Measurements from ENCODE around the gene SH2D3A.

The SH2D3A gene

DNA sequence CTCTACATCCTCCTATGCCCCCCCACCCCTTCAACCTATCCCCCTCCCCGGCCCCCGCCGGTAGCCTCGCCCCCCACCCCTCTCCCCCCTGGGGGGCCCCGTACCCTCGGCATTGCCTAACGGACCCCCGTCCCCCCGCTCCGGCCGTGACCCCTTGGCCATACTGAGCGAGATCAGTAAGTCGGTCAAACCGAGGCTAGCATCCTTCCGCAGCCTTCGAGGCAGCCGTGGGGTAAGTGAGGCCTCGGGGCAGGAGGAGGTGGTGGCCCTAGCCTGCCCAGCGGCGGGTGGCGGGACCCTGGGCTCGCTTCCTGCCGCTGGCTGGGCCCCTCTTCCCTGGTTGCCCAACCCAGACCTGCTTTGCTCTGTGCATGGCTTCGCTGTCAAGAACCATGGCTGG, 21.3 kb downstream of the SH2D3A start:
- Histone ChIP-seq H3K4me1 (ENCODE audit: control insufficient read depth, insufficient read depth, low read length) (no peaks in the 10 kb centered on the region; the same call in none of the 2 replicates), H3K27me3 (ENCODE audit: control insufficient read depth, insufficient read depth, low read length) (no peaks in the 10 kb centered on the region), H3K9me3 (ENCODE audit: control insufficient read depth, insufficient read depth, low read length) (no peaks in the 10 kb centered on the region), H3K27ac (ENCODE audit: low read length) (no peak overlapping the region), H3K36me3 (ENCODE audit: control insufficient read depth, insufficient read depth, low read length) (peaks cover 34% of the 10 kb centered on the region), H3K4me3 (ENCODE audit: low read length) (no peak overlapping the region)
- no peak for DNase-seq (ENCODE audit: low read depth, low spot score)
- WGBS (ENCODE audit: insufficient coverage, insufficient read length), result no CpG with 5 or more reads among the region's 24 CpGs

DNA sequence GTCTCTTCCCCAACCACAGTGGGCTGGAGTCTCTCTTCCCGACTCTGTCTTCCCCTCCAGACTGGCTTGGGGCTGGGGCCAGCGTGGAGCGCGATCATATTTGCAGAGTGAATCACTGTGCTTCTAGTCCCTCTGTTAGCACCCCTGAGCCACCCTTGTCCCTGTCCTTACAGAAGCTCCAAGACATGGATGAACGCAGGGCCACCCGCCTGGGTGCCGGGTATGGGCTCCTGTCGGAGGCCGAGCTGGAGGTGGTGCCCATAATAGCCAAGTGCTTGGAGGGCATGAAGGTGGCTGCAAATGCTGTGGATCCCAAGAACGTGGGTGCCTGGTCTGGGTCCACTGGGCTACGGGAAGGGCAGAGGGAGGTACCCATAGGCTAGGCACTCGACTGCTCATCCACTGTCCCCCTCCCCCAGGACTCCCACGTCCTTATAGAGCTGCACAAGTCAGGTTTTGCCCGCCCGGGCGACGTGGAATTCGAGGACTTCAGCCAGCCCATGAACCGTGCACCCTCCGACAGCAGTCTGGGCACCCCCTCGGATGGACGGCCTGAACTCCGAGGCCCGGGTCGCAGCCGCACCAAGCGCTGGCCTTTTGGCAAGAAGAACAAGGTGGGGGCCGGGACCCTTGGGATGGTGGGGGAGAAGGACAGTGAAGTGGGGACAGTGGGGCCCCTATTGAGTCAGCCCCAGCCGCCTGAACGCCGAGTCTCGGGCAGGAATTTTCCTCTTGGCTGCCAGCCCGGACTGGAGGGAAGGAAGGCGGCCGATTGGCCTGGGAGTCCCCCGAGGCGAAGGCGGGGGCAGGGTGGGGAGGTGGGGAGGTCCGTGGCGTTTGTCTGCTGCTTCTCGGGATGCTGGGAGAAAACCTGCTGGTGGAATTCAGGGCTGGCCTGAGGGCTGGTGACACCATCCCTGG, 22.6 kb downstream of the SH2D3A start:
- Histone ChIP-seq H3K4me3 (ENCODE audit: low read length) (no peak overlapping the region), H3K27me3 (ENCODE audit: control insufficient read depth, insufficient read depth, low read length) (no peaks in the 10 kb centered on the region), H3K9me3 (ENCODE audit: control insufficient read depth, insufficient read depth, low read length) (no peaks in the 10 kb centered on the region), H3K27ac (ENCODE audit: low read length) (no peak overlapping the region), H3K36me3 (ENCODE audit: control insufficient read depth, insufficient read depth, low read length) (peaks cover 26% of the 10 kb centered on the region), H3K4me1 (ENCODE audit: control insufficient read depth, insufficient read depth, low read length) (no peaks in the 10 kb centered on the region; the same call in none of the 2 replicates)
- no peak for DNase-seq (ENCODE audit: low read depth, low spot score)
- no CpG with 5 or more reads among the region's 41 CpGs for WGBS (ENCODE audit: insufficient coverage, insufficient read length)

DNA sequence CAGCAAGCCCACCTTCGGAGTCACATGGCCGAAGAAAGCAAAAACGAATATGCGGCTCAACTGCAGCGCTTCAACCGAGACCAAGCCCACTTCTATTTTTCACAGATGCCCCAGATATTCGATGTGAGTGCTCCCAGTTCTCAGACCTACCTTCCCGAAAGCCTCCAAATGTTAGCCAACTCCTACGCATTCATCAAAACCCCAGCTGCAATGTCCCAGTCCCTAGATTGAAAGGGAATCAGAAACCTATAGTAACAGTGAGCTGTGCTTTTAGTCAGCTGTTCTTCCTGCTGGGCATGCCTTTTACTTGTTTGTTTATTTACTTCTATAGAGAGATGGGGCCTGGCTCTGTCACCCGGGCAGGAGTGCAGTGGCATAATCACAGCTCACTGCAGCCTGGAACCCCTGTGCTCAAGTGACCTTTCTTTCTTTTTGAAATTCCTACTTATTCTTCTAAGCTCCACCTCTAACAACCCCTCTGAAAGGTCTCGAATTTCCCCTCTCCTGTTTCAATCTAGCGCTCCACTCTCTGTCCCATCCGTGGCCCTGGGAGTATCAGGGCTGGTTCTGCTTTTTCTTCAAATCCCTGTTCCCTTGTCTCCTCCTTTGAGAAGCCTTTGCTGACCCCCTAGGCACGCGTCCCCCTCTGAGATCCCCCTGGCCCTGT, 23.4 kb downstream of the SH2D3A start:
- H3K27me3 ChIP-seq (ENCODE audit: control insufficient read depth, insufficient read depth, low read length), result no peaks in the 10 kb centered on the region
- no CpG with 5 or more reads among the region's 15 CpGs for WGBS (ENCODE audit: insufficient coverage, insufficient read length)
- no peaks in the 10 kb centered on the region for H3K9me3 ChIP-seq (ENCODE audit: control insufficient read depth, insufficient read depth, low read length)
- no peak overlapping the region for H3K27ac ChIP-seq (ENCODE audit: low read length)
- H3K36me3 ChIP-seq (ENCODE audit: control insufficient read depth, insufficient read depth, low read length), result peaks cover 19% of the 10 kb centered on the region
- DNase-seq (ENCODE audit: low read depth, low spot score), result no peak
- H3K4me1 ChIP-seq (ENCODE audit: control insufficient read depth, insufficient read depth, low read length), result peaks cover 1% of the 10 kb centered on the region
- no peak overlapping the region for H3K4me3 ChIP-seq (ENCODE audit: low read length)

DNA sequence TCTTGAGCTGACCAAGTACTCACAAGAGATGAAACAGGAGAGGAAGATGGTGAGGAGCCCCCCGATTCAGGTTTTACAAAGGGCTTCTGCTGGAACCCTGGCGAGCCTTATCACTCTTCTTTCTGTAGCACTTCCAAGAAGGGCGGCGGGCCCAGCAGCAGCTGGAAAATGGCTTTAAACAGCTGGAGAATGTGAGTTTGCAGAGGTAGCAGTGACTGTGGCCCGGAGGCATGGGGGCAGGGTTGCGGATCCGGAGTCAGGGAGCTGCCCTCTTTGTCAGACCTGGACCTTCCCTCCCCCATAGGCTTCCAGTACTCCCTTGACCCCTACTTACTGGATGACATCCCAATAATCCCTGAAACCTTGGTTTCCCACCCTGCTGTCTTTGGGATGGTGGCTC, 24.2 kb downstream of the SH2D3A start:
- H3K27me3 ChIP-seq (ENCODE audit: control insufficient read depth, insufficient read depth, low read length), result no peaks in the 10 kb centered on the region
- H3K4me3 ChIP-seq (ENCODE audit: low read length), result no peak overlapping the region
- no peaks in the 10 kb centered on the region for H3K9me3 ChIP-seq (ENCODE audit: control insufficient read depth, insufficient read depth, low read length)
- H3K36me3 ChIP-seq (ENCODE audit: control insufficient read depth, insufficient read depth, low read length), result peaks cover 17% of the 10 kb centered on the region
- no CpG with 5 or more reads among the region's 7 CpGs for WGBS (ENCODE audit: insufficient coverage, insufficient read length)
- no peak for DNase-seq (ENCODE audit: low read depth, low spot score)
- H3K4me1 ChIP-seq (ENCODE audit: control insufficient read depth, insufficient read depth, low read length), result peaks cover 6% of the 10 kb centered on the region
- no peak overlapping the region for H3K27ac ChIP-seq (ENCODE audit: low read length)

DNA sequence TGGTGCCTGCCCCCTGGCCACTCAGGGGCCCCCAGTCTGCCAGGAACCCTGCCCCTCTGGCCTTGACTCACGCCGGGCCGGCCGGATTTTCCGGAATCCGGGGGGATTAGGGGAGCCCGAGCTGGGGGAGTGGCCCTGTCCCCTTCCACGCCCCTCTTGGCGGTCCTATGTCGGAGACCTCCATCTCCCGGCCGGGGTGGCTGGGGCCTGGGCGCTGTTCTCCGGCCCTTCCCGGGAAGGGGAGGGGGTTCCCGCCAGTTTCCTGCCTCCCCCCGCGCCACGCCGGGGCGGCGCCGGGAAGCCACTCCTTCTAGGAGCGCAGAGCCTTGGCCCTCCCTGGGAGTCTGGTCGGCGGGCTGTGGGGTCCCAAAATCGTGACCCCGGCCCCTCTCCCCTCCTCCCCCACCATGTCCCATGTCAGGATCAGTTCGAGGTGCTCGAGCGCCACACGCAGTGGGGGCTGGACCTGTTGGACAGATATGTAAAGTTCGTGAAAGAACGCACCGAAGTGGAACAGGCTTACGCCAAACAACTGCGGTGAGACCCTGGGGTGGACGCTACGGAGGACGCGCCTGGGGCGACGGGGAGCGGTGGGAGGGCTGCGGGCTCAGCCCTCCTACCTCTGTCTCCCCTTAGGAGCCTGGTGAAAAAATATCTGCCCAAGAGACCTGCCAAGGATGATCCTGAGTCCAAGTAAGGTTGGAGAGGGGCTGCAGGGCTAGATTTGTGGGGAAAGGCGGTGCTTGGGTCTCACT, 26.5 kb downstream of the SH2D3A start:
- Histone ChIP-seq H3K9me3 (ENCODE audit: control insufficient read depth, insufficient read depth, low read length) (no peaks in the 10 kb centered on the region), H3K27me3 (ENCODE audit: control insufficient read depth, insufficient read depth, low read length) (no peaks in the 10 kb centered on the region), H3K36me3 (ENCODE audit: control insufficient read depth, insufficient read depth, low read length) (peaks cover 6% of the 10 kb centered on the region; the same call in 1 of the 2 replicates), H3K4me1 (ENCODE audit: control insufficient read depth, insufficient read depth, low read length) (peaks cover 6% of the 10 kb centered on the region), H3K4me3 (ENCODE audit: low read length) (peak overlapping the region; percentile 80; the same call in 1 of the 2 replicates), H3K27ac (ENCODE audit: low read length) (no peak overlapping the region)
- DNase-seq (ENCODE audit: low read depth, low spot score), result no peak
- WGBS (ENCODE audit: insufficient coverage, insufficient read length), result no CpG with 5 or more reads among the region's 46 CpGs

DNA sequence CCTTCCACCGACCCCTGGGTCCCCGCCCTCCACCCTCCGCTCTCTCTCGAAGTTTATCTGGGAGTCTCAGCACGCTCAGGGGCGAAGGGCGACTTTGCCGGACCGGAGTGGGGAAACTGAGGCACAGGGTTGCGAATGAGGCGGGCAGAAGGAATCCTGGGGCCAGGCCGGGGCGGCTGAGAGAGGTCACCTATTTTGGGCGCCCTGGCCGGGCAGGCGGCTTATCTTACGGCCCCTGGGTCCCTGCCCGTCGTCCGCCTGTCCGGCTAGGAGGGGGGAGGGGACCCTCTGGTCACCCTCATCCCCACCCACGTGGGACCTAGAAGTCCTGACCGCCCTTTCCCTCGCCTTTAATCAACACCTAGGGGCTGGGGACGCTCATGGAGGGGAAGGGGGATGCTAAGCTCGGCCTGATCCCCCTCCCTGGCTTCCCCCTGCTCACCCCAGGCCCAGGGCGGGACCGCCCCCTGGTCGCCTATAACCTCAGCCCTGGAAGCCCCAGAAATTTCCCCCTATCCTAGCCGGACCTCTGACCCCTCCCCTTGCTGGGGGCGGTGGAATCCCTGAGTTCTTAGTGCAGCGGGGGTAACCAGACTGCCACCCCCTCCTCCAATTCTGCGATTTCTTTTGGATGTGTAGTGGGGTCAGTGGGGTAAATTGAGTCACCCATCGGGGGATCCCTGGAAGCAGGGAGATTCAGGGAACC, 27.2 kb downstream of the SH2D3A start:
- peak overlapping the region; percentile 80 for H3K4me3 ChIP-seq (ENCODE audit: low read length)
- peaks cover 6% of the 10 kb centered on the region for H3K4me1 ChIP-seq (ENCODE audit: control insufficient read depth, insufficient read depth, low read length)
- no CpG with 5 or more reads among the region's 34 CpGs for WGBS (ENCODE audit: insufficient coverage, insufficient read length)
- H3K27me3 ChIP-seq (ENCODE audit: control insufficient read depth, insufficient read depth, low read length), result no peaks in the 10 kb centered on the region
- DNase-seq (ENCODE audit: low read depth, low spot score), result no peak
- H3K27ac ChIP-seq (ENCODE audit: low read length), result no peak overlapping the region
- no peaks in the 10 kb centered on the region for H3K9me3 ChIP-seq (ENCODE audit: control insufficient read depth, insufficient read depth, low read length)
- peaks cover 6% of the 10 kb centered on the region; the same call in 1 of the 2 replicates for H3K36me3 ChIP-seq (ENCODE audit: control insufficient read depth, insufficient read depth, low read length)

DNA sequence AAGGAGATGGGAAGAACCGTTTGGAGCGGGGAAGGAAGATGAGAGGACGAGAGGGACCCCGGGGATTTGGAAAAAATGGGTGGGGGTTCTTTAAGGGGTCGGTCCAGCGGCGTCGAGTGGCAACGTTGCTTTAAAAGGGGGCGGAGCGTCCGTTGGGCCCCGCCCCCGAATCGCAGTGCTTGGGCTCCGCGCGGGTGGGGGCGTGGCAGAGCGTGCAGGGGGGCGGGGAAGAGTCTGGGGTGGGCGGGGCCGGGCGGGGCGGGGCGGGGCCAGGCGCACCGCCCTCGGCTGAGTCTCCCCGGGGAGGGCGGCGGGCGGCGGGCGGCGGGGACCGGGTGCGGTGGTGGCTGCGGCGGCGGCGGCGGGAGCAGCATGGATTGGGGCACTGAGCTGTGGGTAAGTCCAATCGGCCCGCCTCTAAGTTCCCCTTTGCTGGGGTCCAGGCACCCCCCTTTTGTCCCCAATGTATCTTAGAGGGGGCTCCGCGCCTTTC, 27.8 kb downstream of the SH2D3A start, which contains the start of gene TRIP10:
Gene TRIP10 (plus strand): TSS at position 291 of the 493 bp plus-strand sequence. CDS start 82 bp downstream, at position 373.
- no peaks in the 10 kb centered on the region for H3K9me3 ChIP-seq (ENCODE audit: control insufficient read depth, insufficient read depth, low read length)
- no CpG with 5 or more reads among the region's 47 CpGs for WGBS (ENCODE audit: insufficient coverage, insufficient read length)
- H3K4me3 ChIP-seq (ENCODE audit: low read length), result peak within 1 kb of the TSS; percentile 80
- no peaks in the 10 kb centered on the region for H3K27me3 ChIP-seq (ENCODE audit: control insufficient read depth, insufficient read depth, low read length)
- DNase-seq (ENCODE audit: low read depth, low spot score), result no peak
- H3K36me3 ChIP-seq (ENCODE audit: control insufficient read depth, insufficient read depth, low read length), result peaks cover 3% of the 10 kb centered on the region; the same call in 1 of the 2 replicates
- no peak within 1 kb of the TSS for H3K27ac ChIP-seq (ENCODE audit: low read length)
- H3K4me1 ChIP-seq (ENCODE audit: control insufficient read depth, insufficient read depth, low read length), result peaks cover 6% of the 10 kb centered on the region

DNA sequence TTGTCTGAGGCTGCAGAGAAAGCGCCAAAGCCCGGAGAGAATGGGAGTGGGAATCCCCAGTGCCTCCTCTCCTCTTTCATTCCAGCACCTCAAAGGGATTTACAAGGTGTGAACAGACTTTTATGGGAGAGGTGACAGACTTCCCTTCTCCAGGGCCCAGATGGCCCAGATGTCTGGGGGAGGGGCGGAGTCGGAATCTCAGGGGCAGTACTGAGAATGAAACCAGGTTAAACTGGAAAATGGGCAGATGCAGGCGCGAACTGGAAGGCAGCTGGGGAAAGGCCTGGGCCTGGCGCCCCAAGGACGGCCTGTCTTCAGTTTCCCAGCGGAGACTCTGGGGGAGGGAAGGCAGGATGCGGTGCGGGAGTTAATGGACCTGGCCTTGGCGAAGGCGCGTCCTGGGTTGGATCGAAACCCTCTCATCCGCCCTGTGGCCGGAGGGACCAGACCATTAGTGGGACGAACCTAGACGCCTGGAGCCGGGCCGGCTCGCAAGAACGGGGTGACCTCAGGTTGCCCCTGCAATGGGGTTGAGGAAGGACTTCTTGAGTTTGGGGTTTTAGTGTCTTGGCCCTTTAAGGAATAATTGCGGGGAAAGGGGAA, 28.3 kb downstream of the SH2D3A start:
- no peaks in the 10 kb centered on the region for H3K9me3 ChIP-seq (ENCODE audit: control insufficient read depth, insufficient read depth, low read length)
- no CpG with 5 or more reads among the region's 24 CpGs for WGBS (ENCODE audit: insufficient coverage, insufficient read length)
- no peak overlapping the region for H3K27ac ChIP-seq (ENCODE audit: low read length)
- DNase-seq (ENCODE audit: low read depth, low spot score), result no peak
- H3K4me3 ChIP-seq (ENCODE audit: low read length), result peak overlapping the region; percentile 18; the same call in 1 of the 2 replicates
- peaks cover 6% of the 10 kb centered on the region for H3K4me1 ChIP-seq (ENCODE audit: control insufficient read depth, insufficient read depth, low read length)
- no peaks in the 10 kb centered on the region for H3K27me3 ChIP-seq (ENCODE audit: control insufficient read depth, insufficient read depth, low read length)
- no peaks in the 10 kb centered on the region; the same call in 1 of the 2 replicates for H3K36me3 ChIP-seq (ENCODE audit: control insufficient read depth, insufficient read depth, low read length)
